OCI-LY1 (cell line): ENCODE measurements around the gene LCORL.

Experiments used
- H2AFZ ChIP-seq: fragments of 200-600 bp; sonication (generic), shearing (Covaris generic); 2 replicates; pipeline ENCODE4 v1.6.0; 2014; ENCODE audit warnings: antibody characterized with exemption, mild to moderate bottlenecking, low read length
- H3F3A ChIP-seq: fragments of 200-600 bp; sonication (generic), shearing (Covaris generic); 2 replicates; pipeline ENCODE4 v1.6.0; 2014; ENCODE audit warnings: mild to moderate bottlenecking, antibody characterized with exemption, low read length, moderate library complexity; ENCODE audit not compliant: insufficient read depth
- H3K27ac ChIP-seq: fragments of 200-600 bp; sonication (generic); 2 replicates; pipeline ENCODE4 v1.5.1; 2014; ENCODE audit warnings: low read length, mixed run types, mild to moderate bottlenecking, low read depth; ENCODE audit not compliant: poor library complexity, severe bottlenecking
- H3K27me3 ChIP-seq: fragments of 200-600 bp; sonication (generic); 2 replicates; pipeline ENCODE4 v1.6.0; 2014; ENCODE audit warnings: antibody characterized with exemption, mild to moderate bottlenecking, low read length, moderate library complexity; ENCODE audit not compliant: insufficient read depth
- H3K36me3 ChIP-seq: fragments of 200-600 bp; sonication (generic); 2 replicates; pipeline ENCODE4 v1.6.1; 2014; ENCODE audit warnings: mild to moderate bottlenecking, antibody characterized with exemption, low read length, moderate library complexity, mixed read lengths; ENCODE audit not compliant: insufficient read depth
- H3K4me1 ChIP-seq: fragments of 200-600 bp; sonication (generic); 2 replicates; pipeline ENCODE4 v1.5.1; 2014; ENCODE audit warnings: mild to moderate bottlenecking, low read length, moderate library complexity; ENCODE audit not compliant: insufficient read depth, severe bottlenecking
- H3K4me2 ChIP-seq: fragments of 200-600 bp; sonication (generic), shearing (Covaris generic); 2 replicates; pipeline ENCODE4 v1.6.1; 2014; ENCODE audit warnings: low read length
- H3K4me3 ChIP-seq: fragments of 200-600 bp; sonication (generic); 2 replicates; pipeline ENCODE4 v1.5.1; 2014; ENCODE audit warnings: low read length, low read depth, mild to moderate bottlenecking, mixed read lengths; ENCODE audit not compliant: poor library complexity, severe bottlenecking
- H3K79me2 ChIP-seq: fragments of 200-600 bp; shearing (Covaris generic); 2 replicates; pipeline ENCODE4 v1.6.1; 2016; ENCODE audit warnings: mixed run types, low read length, mixed read lengths; ENCODE audit not compliant: insufficient read depth
- H3K9ac ChIP-seq: fragments of 200-600 bp; sonication (generic), shearing (Covaris generic); 2 replicates; pipeline ENCODE4 v1.6.1; 2014; ENCODE audit warnings: mild to moderate bottlenecking, low read length, mixed read lengths
- H3K9me2 ChIP-seq: fragments of 200-600 bp; sonication (generic), shearing (Covaris generic); 2 replicates; pipeline ENCODE4 v1.6.1; 2014; ENCODE audit warnings: low read depth, mild to moderate bottlenecking, low read length, mixed read lengths
- H3K9me3 ChIP-seq: fragments of 200-600 bp; shearing (Covaris generic); 2 replicates; pipeline ENCODE4 v1.6.1; 2014; ENCODE audit warnings: low read length, mixed read lengths
- H4K20me1 ChIP-seq: fragments of 200-600 bp; sonication (generic), shearing (Covaris generic); 2 replicates; pipeline ENCODE4 v1.6.0; 2016; ENCODE audit warnings: mild to moderate bottlenecking, low read length; ENCODE audit not compliant: insufficient read depth
- CTCF ChIP-seq: fragments of 200-600 bp; sonication (generic), shearing (Covaris generic); IDR thresholded peaks from 2 replicates; pipeline ENCODE4 v1.5.1; 2017; ENCODE audit warnings: mild to moderate bottlenecking, antibody characterized with exemption, low read length, moderate library complexity, mixed read lengths
- EZH2 ChIP-seq: fragments of 200-600 bp; sonication (generic), shearing (Covaris generic); IDR thresholded peaks from 2 replicates; pipeline ENCODE4 v1.8.0; 2017; ENCODE audit warnings: borderline replicate concordance, mixed run types, mild to moderate bottlenecking, antibody characterized with exemption, low read length, moderate library complexity, mixed read lengths

The LCORL gene

GRCh38 chr4:17877661-17878060 is 143.9 kb downstream of the LCORL start:
- H3K4me2 ChIP-seq, result no peak overlapping the region
- H3K4me1 ChIP-seq, result no peaks in the 10 kb centered on the region
- no peaks in the 10 kb centered on the region for H3K36me3 ChIP-seq
- H3K27ac ChIP-seq, result no peak overlapping the region
- H3K9me3 ChIP-seq, result no peaks in the 10 kb centered on the region
- H3K4me3 ChIP-seq, result no peak overlapping the region
- H4K20me1 ChIP-seq, result no peaks in the 10 kb centered on the region
- TF ChIP-seq CTCF, result no peak
- TF ChIP-seq EZH2, result no peak
- no peak overlapping the region for H3K9ac ChIP-seq
- no peak overlapping the region for H2AFZ ChIP-seq
- no peaks in the 10 kb centered on the region for H3K79me2 ChIP-seq
- no peaks in the 10 kb centered on the region for H3F3A ChIP-seq
- no peaks in the 10 kb centered on the region for H3K27me3 ChIP-seq
- no peaks in the 10 kb centered on the region for H3K9me2 ChIP-seq

- no peaks in the 10 kb centered on the region for H3K9me3 ChIP-seq
Observed at GRCh38 chr4:17876943-17877342, 144.6 kb downstream of the LCORL start.

GRCh38 chr4:17875402-17876070 is 146.0 kb downstream of the LCORL start:
- Histone ChIP-seq H3K9ac (no peak overlapping the region), H3K4me2 (no peak overlapping the region), H4K20me1 (no peaks in the 10 kb centered on the region), H3K9me3 (no peaks in the 10 kb centered on the region), H3K27me3 (no peaks in the 10 kb centered on the region), H3K9me2 (no peaks in the 10 kb centered on the region), H3K79me2 (no peaks in the 10 kb centered on the region), H3K27ac (no peak overlapping the region), H3K4me1 (no peaks in the 10 kb centered on the region), H3F3A (no peaks in the 10 kb centered on the region), H2AFZ (no peak overlapping the region), H3K36me3 (no peaks in the 10 kb centered on the region), H3K4me3 (no peak overlapping the region)
- TF ChIP-seq EZH2 (no peak), CTCF (no peak)

More at GRCh38 chr4:17876943-17877342, 144.6 kb downstream of the LCORL start:
- Histone ChIP-seq H3K9me2 (no peaks in the 10 kb centered on the region), H3F3A (no peaks in the 10 kb centered on the region), H3K4me3 (no peak overlapping the region), H4K20me1 (no peaks in the 10 kb centered on the region), H3K27me3 (no peaks in the 10 kb centered on the region), H3K9ac (no peak overlapping the region), H3K4me1 (no peaks in the 10 kb centered on the region), H3K36me3 (no peaks in the 10 kb centered on the region), H3K4me2 (no peak overlapping the region), H3K27ac (no peak overlapping the region), H3K79me2 (no peaks in the 10 kb centered on the region), H2AFZ (no peak overlapping the region)
- no peak for TF ChIP-seq CTCF
- no peak for TF ChIP-seq EZH2
